GM19099 (cell line): ENCODE measurements around the gene MYBL2.

Experiments used
- POLR2A ChIP-seq: IDR thresholded peaks from 3 replicates; pipeline ENCODE4 v1.6.1; 2011; ENCODE audit warnings: low read depth; ENCODE audit not compliant: insufficient read length; ENCODE audit errors: extremely low read depth

The MYBL2 gene

GRCh38 chr20:43711098-43711654 is 44.3 kb downstream of the MYBL2 start:
- no peak for TF ChIP-seq POLR2A

DNA sequence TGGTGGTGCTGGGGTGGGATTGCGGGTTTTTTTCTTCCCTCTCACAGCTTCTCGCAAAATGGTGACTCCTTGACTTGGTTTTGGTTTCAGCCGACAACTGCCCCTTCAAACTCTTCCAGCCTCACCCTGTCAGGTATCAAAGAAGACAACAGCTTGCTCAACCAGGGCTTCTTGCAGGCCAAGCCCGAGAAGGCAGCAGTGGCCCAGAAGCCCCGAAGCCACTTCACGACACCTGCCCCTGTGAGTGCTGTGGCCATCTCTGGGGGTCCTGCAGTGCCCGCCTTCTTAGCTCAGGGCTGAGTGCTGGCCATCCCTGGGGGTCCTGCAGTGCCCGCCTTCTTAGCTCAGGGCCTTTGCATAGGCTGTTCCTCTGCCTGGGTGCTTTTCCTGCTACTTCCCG is 48.1 kb downstream of the MYBL2 start:
- TF ChIP-seq POLR2A, result no peak

DNA sequence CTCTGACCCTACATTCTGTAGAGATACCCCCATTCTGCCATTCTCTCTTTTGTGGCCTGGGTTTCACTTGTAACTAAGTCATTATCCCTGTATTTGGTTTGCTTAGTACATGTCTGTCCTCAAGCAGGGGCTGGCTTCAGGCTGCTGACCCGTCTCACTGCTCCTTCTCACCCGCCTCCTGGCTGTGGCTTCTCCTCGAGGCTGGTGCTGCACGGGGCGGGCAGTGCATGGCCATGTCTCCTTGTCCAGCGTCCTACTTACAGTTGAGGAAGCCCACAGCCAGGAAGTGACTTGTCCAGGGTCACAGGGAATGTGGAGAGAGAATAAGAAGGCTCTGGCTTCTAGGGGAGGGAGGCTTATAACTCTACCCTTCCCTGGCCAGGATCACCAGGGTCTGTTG is 48.6 kb downstream of the MYBL2 start:
- no peak for TF ChIP-seq POLR2A

DNA sequence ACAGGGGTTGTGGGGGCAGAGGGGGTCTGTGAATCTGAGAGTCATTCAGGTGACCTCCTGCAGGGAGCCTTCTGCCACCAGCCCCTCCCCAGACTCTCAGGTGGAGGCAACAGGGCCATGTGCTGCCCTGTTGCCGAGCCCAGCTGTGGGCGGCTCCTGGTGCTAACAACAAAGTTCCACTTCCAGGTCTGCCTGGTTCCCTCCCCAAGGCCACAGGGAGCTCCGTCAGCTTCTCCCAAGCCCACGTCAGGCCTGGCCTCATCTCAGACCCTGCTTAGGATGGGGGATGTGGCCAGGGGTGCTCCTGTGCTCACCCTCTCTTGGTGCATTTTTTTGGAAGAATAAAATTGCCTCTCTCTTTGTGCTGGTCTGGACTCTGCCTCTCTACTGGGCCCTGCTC is 49.2 kb downstream of the MYBL2 start:
- TF ChIP-seq POLR2A, result no peak

DNA sequence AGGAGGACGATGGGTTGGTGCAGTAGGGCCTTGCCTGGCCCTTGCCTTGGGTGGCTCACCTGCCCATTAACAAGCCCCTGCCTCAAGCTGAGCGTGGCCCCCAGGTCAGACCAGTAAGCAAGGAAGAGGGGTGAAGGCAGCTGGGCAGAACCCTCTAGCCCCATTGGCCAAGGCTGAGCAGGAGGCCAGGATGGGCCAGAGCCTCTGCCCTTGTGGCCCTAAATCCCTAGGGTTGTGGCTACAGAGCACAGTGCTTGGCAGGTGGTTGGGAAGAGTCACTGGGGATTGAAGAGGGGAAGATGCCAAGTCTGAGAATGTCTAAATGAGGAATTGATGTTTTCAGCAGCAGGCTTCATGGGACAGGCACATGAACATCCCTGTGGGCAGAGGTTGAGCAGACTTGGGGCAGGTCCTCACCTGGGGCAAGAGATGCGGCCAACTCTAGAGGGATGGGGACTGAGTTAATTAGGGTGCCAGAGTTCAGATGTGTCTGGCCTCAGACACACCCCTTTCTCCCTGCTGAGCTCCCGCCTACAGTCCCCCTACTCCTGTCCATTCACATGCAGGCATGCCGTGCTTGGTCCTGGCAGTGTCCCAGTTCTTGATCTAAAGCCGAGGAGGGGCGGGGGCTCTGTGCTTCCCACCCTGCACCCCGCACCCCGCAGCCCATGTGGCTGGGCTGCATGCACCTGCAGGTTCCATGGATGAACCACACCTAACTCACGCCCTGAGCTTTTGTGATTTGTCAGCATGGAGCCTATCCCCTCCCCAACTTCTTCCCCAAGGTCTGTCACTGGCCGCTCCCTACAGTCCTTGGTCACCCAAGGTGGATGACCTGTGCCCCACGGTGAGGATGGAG is 50.1 kb downstream of the MYBL2 start:
- no peak for TF ChIP-seq POLR2A

- TF ChIP-seq POLR2A, result no peak
Observed at GRCh38 chr20:43717616-43717995, 50.7 kb downstream of the MYBL2 start.

- no peak for TF ChIP-seq POLR2A
Observed at GRCh38 chr20:43720007-43720406, 53.1 kb downstream of the MYBL2 start.

GRCh38 chr20:43721097-43721428 is 54.1 kb downstream of the MYBL2 start:
- TF ChIP-seq POLR2A, result no peak

GRCh38 chr20:43721429-43722152 is 54.7 kb downstream of the MYBL2 start:
- no peak for TF ChIP-seq POLR2A

GRCh38 chr20:43722153-43722505 is 55.2 kb downstream of the MYBL2 start:
- TF ChIP-seq POLR2A, result no peak

DNA sequence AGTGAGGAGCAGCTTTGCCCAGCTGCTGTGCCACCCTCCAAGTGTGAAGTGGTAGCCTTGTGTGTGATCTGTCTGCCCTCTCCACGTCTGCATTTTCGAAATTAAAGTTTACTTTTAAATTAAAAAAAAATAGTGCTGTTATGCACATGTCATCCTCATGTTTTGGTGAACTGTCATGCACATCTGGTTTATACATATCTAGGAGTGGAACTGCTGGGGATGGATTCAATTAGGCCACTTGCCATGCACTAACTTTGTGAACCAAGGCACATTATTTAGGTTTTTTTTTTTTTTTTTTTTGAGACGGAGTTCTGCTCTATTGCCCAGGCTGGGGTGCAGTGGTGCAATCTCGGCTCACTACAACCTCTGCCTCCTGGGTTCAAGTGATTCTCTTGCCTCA is 56.3 kb downstream of the MYBL2 start:
- TF ChIP-seq POLR2A, result no peak

DNA sequence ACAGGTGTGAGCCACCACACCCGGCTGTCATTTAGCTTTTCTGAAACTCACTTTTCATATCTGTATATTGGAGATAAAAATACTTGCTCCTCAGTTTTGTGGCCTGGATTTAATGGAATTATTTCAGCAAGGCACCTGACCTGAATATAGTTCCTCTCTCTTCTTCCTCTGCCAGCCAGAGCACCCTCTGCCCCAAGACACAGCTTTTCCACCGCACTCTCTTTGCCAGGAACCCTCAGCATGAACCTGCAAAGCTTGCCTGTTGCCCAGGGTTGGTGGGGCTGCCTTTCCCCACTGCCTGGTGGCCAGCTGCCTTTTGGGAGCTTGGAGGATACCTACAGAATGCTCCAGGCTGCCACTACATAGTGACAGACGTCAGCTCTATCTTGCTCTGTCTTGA is 56.8 kb downstream of the MYBL2 start:
- TF ChIP-seq POLR2A, result no peak

- no peak for TF ChIP-seq POLR2A
Observed at GRCh38 chr20:43724383-43724782, 57.5 kb downstream of the MYBL2 start.

GRCh38 chr20:43725666-43726065 is 58.8 kb downstream of the MYBL2 start:
- no peak for TF ChIP-seq POLR2A

- TF ChIP-seq POLR2A, result no peak
Observed at GRCh38 chr20:43726333-43726732, 59.4 kb downstream of the MYBL2 start.

GRCh38 chr20:43726811-43727338 is 60.0 kb downstream of the MYBL2 start, which contains the start of gene GTSF1L:
Gene GTSF1L, minus strand, starts transcription at chr20:43727002. Its CDS starts 308 bp downstream, at chr20:43726694.
- TF ChIP-seq POLR2A, result no peak
